HG03442 (cell line): Measurements from ENCODE around the gene ATG14.

Experiments used
- ATAC-seq: cut with Tn5 transposase; IDR thresholded peaks from one replicate; pipeline ENCODE4 v1.9.1; 2021; ENCODE audit warnings: mild to moderate bottlenecking, moderate library complexity; ENCODE audit not compliant: unreplicated experiment

Gene ATG14

GRCh38 chr14:55318694-55319093 lies 92.9 kb downstream of the ATG14 start:
- no peak for ATAC-seq

GRCh38 chr14:55317542-55318306 lies 93.9 kb downstream of the ATG14 start:
- no peak for ATAC-seq

- ATAC-seq, result no peak
Measured at GRCh38 chr14:55316564-55316963, 95.1 kb downstream of the ATG14 start.
